ENCODE data around the gene ABCB7. TPM values are rescaled to one million over a fixed set of nuclear protein-coding genes. Genes with fewer than 3 reads are reported as not detected.
"Not testable (repeated sequence)": the region's sequence is repeated elsewhere in the genome, so short reads cannot be mapped to it uniquely, and the experiment has no call there.

Gene ABCB7
- total RNA-seq, 1 experiment from 2014 or later = 19.1 TPM

DNA sequence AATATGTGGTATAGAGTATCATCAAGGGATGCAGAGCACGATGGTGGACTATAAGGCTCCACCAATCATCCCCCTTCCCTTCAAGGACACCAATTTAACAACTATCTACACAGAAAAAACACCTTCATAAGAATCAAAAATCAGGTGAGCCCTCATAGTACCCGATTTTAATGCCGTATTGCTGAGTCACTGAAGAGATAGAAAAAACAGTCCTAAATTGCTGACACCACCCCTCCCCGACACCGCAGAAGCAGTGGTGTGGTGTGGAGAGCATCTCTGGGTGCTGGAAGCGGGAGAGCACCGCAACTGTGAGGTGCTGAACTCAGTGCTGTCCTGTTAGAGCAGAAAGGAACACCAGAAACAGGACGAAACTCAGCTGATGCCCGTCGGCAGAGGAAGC lies 49.3 kb downstream of the ABCB7 start:
- no peak for DNase-seq (ENCODE audit: low read depth)

DNA sequence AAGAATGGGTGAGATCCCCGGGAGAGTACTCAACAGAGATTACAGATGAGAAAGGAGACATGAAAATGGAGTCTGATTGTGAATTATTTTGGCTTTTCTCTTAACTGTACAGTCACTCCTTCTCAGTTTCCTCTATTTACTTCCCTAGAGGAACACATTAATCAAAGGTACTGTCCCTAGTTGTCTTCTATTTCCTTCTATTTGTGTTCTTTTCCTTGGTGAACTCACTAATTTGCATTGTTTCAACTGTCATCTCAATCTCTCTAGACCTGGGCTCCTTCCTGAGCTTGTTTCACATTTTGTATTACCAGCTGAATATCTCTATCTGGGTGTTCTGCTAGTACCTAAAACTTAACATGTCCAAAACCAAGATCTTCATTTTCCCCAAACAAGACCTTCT lies 59.8 kb downstream of the ABCB7 start:
- DNase-seq (ENCODE audit: low read depth) = no peak

DNA sequence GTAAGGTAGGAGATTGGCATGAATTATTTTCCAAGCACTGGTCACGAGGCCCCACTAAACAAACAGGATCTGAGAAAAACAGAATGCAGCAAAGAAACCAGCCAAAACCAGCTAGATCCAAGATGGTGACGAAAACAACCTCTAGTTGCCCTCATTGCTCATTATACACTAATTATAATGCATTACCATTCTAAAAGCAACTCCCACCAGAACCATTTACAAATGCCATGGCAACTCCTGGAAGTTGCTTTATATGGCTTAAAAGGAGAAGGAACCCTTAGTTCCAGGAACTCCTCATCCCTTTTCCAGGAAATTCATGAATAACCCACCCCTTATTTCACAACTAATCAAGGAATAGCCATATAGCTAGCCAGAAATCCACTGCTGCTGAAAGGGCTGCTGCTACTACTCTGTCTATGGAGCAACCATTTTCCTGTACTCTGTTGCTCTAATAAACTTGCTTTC lies 69.3 kb downstream of the ABCB7 start:
- DNase-seq (ENCODE audit: low read depth) = no peak

DNA sequence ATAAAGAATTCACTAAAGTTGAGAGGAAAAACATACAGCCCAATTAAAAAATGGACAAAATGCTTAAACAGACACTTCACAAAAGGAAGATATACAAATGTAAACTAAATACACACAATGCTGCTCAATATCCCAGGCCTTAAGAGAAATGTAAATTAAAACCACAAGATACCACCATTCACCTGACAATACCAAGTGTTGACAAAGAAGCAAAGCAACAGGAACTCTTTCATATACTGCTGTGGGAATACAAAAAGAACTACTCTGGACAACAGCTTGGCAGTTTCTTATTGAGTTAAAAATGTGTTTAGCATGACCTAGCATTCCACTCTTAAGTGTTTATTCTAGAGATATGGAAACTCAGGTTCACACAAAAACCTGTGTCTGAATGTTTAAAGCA lies 71.3 kb downstream of the ABCB7 start:
- DNase-seq (ENCODE audit: low read depth) = no peak

DNA sequence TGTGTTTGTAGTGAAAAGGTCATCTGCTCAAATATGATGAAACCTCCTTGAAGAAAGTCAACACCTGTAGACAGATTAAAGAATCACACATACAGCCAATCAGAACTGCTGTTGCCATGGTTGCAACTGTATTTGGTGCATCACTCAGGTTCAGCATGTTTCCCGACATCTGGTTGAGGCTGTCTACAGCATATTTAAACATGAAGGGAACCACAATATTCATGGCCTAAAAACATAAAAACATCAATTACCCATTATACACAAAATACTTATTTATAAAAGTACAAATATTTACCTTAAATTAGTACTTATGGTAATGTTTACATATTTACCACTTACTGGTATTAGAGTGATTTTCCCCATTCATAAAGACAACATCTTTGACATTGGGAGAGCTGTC lies 79.7 kb downstream of the ABCB7 start:
- DNase-seq (ENCODE audit: low read depth) = no peak

DNA sequence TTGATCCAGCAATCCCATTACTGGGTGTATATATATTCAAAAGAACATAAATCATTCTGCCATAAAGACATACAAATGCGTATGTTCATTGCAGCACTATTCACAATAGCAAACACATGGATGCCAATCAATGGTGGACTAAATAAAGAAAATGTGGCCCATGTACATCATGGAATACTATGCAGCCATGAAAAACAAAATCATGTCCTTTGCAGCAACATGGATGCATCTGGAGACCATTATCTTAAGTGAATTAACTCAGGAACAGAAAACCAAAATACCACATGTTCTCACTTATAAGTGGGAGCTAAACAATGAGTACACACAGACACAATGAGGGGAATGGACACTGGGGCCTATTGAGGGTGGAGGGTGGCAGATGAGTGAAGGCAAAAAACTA lies 81.6 kb downstream of the ABCB7 start:
- no peak for DNase-seq (ENCODE audit: low read depth)

DNA sequence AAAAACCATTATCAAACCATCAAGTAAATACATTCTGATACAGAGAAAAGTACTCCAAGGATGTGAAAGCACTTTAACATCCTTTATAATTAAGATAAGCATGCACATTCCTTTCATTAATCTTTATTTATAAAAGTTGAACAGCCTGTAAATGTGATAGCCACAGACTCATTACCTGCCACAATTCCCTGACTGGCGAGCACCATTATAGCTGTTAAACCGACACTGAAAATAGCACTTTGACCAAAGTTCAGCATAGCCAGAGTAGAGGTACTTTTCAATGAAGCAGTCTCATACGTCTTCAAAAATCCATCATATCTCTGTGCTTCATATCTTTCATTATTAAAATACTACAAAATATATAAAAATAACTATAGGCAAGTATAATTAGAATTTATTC lies 84.7 kb downstream of the ABCB7 start:
- no peak for DNase-seq (ENCODE audit: low read depth)

DNA sequence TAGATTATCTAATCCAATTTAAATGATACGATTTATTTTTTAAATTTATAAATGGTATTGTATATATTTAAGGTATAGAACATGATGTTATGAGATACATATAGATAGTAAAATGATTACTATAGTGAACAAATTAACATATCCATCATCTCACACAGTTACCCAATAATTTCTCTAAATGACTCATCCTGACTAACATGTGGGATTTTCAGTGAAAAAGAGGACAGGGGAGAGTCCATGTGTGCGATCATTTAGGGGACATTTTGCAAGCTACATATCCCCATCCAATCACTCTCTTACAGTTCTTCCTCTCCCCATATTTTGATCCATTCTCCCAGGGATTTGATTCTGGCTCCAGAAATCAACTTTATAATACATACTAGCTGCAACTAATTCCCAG lies 88.2 kb downstream of the ABCB7 start:
- DNase-seq (ENCODE audit: low read depth) = peak; percentile 0

DNA sequence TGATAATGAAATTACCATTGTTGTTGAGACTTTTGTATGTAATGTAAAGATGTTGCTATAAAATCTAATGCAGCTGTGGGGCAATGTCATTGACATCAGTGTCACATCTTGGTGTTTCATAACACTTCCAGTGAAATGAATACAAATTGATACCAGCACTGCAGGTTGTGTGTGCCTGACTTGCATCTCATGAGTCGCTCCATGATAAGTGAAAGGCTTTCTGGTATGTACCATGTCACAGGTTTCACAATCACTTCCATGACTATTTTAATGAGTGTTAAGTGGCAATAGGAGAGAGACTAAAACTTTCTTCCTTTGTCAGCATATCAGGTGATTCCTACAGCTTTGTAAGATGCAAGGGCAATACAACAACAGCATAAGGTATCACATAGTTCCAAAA lies 94.4 kb downstream of the ABCB7 start:
- no peak for DNase-seq (ENCODE audit: low read depth)

DNA sequence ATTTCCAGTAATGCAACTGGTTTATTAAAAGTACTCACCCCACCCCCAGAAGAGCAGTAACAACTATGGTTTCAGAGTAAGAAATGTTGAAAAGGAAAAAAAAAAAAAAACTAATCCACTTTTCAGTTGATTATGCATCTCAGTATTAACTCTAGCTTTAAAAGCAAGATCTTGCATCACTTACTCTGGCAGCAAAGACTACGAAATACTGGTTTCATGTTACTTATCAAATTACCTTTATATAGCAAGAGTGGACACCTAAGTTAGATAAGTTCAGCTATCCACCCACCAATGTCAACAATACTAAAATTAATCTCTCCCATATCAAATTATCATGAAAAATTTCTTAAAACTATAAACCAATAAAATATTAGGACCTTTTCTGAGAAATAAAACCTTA lies 105.0 kb downstream of the ABCB7 start:
- no peak for DNase-seq (ENCODE audit: low read depth)

DNA sequence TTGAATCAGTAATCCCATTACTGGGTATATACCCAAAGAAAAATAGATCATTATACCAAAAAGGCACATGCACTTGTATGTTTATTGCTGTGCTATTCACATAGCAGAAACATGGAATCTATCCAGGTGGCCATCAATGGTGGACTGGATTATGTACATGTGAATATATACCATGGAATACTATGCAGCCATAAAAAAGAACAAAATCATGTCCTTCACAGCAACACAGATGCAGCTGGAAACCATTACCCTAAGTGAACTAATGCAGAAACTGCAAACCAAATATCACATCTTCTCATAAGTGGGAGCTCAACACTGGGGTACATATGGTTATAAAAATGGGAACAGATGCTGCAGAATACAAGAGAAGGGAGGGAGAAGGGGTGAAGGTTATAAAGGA lies 110.7 kb downstream of the ABCB7 start:
- DNase-seq (ENCODE audit: low read depth) = no peak

DNA sequence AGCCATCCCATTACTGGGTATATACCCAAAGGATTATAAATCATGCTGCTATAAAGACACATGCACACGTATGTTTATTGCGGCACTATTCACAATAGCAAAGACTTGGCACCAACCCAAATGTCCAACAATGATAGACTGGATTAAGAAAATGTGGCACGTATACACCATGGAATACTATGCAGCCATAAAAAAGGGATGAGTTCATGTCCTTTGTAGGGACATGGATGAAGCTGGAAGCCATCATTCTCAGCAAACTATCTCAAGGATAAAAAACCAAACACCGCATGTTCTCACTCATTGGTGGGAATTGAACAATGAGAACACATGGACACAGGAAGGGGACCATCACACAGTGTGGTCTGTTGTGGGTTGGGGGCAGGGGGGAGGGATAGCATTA lies 111.9 kb downstream of the ABCB7 start:
- DNase-seq (ENCODE audit: low read depth) = not testable (repeated sequence)

DNA sequence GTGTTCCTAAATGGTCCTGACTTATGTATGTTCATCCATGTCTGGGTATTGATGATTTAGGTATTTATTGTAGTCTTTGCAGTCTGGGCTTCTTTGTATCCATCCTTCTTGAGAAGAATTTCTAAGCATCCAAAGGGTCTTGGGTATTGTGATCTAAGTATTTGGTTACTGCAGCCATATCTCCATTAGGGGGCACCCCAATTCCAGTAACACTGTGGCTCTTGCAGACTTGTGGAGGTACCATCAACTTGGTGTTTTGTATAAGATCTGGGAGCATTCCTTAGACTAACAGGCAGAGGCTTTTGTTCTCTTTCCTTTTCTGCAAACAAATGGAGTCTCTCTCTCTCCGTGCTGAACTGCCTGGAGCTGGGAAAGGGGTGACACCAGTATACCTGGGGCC lies 117.2 kb downstream of the ABCB7 start:
- DNase-seq (ENCODE audit: low read depth) = no peak

Small RNA genes within 50 kb of the gene (small RNA-seq; reads per million reads assigned to genes)
- not detected for gene BUD31P2
- not detected for gene RNU6-562P

Other genes with a start within 250 kb of the ABCB7 start
- gene NEXMIF, start 230.8 kb downstream of the ABCB7 start, total RNA-seq (2014; rRNA removed; shearing (Covaris generic)) = 0.02 TPM in 1 of 2 replicates, not detected in the other
- 7.2 and 8.1 TPM in 2 replicates for gene UPRT, start 117.8 kb upstream of the ABCB7 start, total RNA-seq (2014; rRNA removed; shearing (Covaris generic))

Data from HT1080 (cell line).